ENCODE measurements around the gene FCRLA.
A peak's percentile ranks its signal among the peaks of the same experiment; 100 is the strongest.

The FCRLA gene

GRCh38 chr1:161735837-161736236, 28.8 kb downstream of the FCRLA start:
- no peak for DNase-seq

- no peak for DNase-seq
Observed at GRCh38 chr1:161736335-161736969, 29.4 kb downstream of the FCRLA start.

GRCh38 chr1:161737625-161738024, 30.6 kb downstream of the FCRLA start:
- DNase-seq, result no peak

- peak; percentile 12 for DNase-seq
Observed at GRCh38 chr1:161738627-161739287, 31.7 kb downstream of the FCRLA start.

- DNase-seq, result no peak
Observed at GRCh38 chr1:161739865-161740566, 33.0 kb downstream of the FCRLA start.

GRCh38 chr1:161740921-161741320, 33.9 kb downstream of the FCRLA start:
- no peak for DNase-seq

- DNase-seq, result no peak
Observed at GRCh38 chr1:161743231-161743630, 36.2 kb downstream of the FCRLA start.

- DNase-seq, result no peak
Observed at GRCh38 chr1:161747801-161748200, 40.8 kb downstream of the FCRLA start.

- DNase-seq, result peak; percentile 82
Observed at GRCh38 chr1:161749509-161750407, 42.7 kb downstream of the FCRLA start, which contains the start of gene DUSP12. Gene DUSP12 (plus strand): TSS chr1:161749786. CDS start chr1:161749802, 16 bp downstream.

GRCh38 chr1:161763522-161764098, 56.6 kb downstream of the FCRLA start:
- DNase-seq, result peak; percentile 40

Measured in activated CD4-positive, alpha-beta T cell treated with anti-CD3 and anti-CD28 coated beads, Interleukin-2, amount 50 U/mL, for 1 hour (primary cell).